ENCODE data around the gene TGFBRAP1.

GRCh38 chr2:105269426-105269825 is 60.1 kb downstream of the TGFBRAP1 start:
- no peak for TF ChIP-seq CTCF (IDR thresholded peaks at IDR 0.05)
- no peak for TF ChIP-seq EP300 (IDR thresholded peaks at IDR 0.05)

Data from tibial nerve (tissue), 4 donors.